HG02852 (cell line): ENCODE results near the gene LHPP.
A peak's percentile ranks its signal among the peaks of the same experiment; 100 is the strongest.

ENCODE experiments used
- ATAC-seq: cut with Tn5 transposase; IDR thresholded peaks from one replicate; pipeline ENCODE4 v1.9.1; 2021; ENCODE audit warnings: mild to moderate bottlenecking, moderate library complexity; ENCODE audit not compliant: unreplicated experiment

The LHPP gene

GRCh38 chr10:124619802-124620490 lies 158.3 kb downstream of the LHPP start:
- ATAC-seq: peak; percentile 46

GRCh38 chr10:124621637-124622036 lies 160.0 kb downstream of the LHPP start:
- no peak for ATAC-seq

DNA sequence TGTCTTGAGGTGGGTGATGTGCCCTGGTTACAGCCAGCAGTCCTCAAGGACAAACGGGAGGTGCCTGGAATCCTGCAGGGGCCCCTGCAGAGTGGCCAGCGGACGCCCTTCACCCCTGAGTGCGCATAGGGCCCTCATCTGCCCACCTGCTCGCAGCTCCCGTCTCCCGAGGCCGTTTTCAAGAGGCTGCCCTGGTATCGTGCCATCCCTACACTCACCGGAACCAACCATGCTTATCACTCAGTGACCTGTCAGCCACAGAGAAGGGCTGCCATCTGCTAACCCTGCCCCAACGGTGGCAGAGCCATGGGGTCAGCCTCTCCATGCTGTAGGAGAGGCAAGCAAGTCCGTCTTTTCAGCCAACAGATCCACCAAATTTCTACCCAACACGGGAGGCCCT lies 160.5 kb downstream of the LHPP start:
- no peak for ATAC-seq

DNA sequence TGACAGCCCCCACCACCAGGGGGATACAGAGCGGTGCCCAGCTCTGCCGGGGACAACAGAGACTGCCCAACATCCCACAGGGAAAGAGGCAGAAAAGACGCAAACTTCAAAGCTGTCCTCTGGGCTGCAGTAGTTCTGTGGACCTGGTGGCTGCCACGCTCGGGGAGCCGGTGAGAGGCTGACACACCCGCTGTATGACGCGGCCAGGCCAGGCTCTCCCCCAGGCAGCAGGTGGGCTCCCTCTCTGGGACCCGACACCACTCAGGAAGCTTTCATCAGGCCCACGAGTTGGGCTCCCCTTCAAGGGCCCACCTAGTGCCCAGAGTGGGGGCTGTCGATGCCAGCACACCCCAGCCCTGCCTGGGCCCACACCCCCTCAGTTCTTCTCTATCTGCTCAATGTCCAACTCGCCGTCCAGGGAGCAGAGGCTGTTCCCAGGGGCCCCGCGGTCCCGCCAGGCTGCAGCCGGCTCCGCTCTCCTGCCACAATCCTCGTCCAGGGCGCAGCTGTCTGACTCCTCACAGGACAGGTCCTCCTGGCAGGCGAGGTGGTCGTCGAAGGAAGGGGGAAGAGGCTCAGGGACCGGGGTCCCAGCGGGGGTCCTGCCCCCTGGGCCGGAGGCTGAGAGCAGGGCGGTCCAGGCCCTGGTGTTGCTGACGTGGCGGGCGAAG lies 161.4 kb downstream of the LHPP start:
- no peak for ATAC-seq

- no peak for ATAC-seq
These were observed 162.4 kb downstream of the LHPP start for GRCh38 chr10:124624006-124624405.

DNA sequence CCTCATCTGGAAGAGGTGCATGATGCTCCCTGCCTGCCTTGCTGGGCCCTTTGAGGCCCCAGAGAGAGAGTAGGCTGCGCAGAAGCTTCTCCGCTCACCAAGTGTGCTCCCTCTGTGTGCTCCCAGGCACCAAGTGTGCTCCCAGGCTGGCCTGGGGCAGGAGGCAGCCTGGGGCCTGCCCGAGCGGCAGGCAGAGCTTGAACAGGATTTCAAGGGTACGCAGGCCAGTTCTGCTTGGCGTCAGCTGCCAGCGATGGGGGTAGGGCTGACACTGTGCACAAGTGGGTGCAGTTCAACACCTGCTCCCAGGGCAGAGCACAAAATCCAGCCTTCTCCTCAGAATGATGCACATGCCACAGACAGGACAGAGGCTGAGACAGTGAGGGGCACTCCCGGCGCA lies 162.8 kb downstream of the LHPP start:
- no peak for ATAC-seq

DNA sequence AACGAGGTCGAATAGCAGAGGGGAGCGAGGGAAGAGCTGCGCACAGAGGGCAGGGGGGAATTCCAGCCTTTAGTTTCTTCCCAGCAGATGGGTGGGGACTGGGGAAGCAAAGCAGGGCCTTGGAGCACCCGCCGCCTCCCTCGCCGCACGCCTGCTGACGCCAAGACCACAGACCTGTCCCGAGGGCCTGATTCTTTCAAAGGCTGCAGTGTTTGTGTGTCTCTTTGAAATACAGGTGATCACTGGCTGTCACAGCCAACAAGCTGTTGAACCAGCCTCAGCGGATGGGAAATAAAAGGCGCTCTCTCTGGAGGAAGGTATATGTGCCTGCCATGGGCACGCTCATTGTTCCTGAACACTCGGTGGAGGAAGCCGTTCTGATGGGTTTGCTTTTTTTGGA lies 163.3 kb downstream of the LHPP start:
- ATAC-seq: no peak

DNA sequence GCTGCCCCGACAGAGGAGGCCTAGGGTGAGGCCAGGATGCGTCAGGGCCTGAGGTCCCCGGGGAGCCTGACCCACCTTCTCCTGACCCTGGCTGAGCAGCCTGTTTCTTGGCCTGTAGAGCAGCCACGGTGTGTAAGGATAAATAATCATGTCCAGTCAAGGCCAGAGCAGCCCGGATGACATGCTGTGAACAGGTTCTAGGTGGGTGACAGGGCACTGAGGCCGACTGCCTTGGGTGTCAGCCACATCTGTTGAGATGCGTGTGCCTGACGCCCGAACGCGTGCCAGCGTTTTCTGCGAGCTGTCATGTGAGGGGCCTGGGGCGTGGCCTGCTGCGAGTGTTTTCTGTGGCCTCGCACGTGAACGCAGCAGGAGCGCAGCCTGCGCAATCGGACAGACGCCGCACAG lies 164.2 kb downstream of the LHPP start:
- ATAC-seq: no peak

DNA sequence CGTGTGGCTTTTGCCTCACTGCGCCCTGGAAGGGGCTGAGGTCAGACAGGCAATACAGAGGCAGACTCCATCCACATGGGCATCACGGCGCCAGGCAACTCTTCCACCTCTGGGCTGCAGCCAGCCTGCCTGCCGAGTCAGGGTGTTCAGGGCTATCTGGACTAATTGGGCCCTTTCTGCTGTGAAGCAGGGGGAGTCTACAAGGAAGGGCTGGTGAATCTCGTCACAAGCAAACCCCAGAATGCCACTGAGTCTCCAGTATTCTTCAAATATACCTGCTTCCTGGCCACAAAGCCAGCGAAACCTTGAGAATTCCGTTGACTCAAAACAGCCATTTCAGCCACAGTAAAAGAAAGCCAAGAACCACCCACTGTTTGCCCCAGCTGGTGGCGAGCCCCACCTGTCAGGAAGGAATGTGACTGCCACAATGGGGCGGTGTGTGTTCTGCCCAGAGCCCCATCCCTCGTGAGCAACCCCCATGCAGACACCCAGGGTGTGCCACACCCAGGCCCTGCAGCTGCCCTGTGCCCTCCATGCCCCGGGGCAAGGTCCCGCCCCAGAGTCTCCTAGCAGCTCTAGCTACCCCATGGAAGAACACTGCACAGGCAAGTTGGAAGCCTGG lies 165.2 kb downstream of the LHPP start:
- ATAC-seq: peak; percentile 76

DNA sequence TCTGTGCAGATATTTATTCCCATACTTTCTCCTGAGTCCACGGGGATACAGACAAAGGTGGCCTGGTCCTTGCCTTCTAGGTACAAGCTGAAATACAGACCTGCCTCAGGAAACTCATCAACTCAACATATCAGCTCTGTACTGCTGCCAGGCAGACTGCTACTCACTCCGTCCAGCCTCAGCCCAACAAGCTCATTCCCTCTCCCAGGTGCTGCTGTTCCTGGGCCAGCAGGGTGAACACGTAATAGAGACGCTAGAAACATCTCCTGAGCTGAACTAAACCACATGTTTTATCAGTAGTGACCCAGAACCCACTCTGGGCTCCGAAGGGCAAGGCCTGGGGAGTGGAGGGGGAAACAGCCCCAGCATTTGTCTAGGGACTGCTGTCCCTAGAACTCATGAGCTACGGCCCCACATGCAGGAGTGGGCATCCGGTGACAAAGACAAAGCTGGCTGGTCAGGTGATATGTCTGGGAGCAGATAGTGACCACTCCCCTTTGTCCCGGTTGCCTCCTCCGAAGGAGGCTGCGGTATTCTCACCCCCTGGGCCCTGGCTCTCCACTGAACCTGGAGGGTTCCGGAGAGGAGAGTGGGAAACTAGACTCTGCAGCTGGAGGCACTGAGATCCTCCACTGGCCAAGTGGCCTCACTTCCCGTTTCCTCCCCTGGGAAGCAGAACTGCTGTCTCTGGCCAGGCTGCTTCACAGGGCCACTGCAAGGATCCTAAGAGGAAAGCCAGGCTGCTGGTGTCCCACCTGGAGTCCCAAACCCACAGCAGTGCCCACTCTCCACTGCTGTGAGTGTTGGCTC lies 166.4 kb downstream of the LHPP start:
- ATAC-seq: no peak

- no peak for ATAC-seq
These were observed 167.0 kb downstream of the LHPP start for GRCh38 chr10:124628676-124629021.

GRCh38 chr10:124629415-124629814 lies 167.8 kb downstream of the LHPP start:
- no peak for ATAC-seq

DNA sequence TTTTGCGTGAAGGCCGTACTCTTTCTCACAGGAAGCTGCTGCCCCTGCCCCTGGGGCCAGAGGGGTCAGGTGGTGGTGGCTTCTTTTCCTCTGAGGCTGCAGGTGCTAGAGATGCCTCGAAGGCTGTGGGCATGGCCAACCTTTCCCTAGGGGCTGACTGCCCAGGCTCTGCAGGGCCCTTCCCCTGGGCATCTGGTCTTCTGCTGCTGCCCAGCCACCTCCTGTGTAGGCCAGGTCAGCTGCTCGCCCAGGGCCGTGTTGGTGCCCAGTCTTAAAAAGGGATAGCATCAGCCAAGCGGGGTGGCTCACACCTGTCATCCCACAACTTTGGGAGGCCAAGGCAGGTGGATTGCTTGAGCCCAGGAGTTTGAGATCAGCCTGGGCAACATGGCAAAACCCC lies 168.2 kb downstream of the LHPP start:
- ATAC-seq: no peak

DNA sequence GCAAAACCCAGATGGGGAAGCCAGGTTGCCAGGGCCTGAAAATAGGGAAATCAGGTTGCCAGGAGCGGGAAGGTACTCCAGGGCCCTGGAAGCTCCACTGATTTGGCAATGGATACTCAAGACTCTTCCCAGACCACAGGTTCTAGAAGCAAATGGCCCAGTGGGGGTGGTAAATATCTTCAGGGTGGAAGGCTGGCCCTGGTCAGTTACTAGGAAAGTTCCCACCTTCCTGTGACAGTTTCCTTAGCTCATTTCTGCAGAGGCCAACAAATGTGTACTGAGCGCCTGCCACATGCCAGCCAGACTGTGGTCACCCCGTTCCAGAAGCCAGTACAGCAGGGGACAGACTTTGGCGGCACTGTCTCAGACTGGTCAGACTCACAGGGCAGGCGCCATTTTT lies 168.9 kb downstream of the LHPP start:
- ATAC-seq: no peak

DNA sequence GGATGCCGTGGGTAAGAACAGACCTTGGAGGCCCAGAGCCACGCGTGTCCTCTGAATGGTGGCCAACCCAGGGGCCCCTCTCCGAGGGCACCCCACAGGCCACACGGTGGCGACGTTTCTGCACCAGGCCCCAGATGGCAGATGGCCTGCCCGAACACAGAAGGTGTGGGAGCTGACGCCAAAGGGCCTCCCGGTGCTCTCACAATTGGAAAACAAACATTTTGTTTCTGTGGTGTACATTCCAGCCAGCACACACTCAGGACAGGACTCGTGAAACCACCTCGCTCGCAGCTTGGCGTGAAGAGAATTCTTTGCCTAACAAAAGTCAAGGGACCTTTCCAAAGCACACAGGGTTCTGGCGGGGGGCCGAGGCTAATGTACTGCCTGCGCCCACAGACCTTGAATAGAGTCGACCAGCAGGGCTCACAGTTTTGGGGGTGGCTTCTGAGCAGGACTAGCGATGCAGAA lies 170.5 kb downstream of the LHPP start:
- ATAC-seq: no peak

GRCh38 chr10:124632566-124632965 lies 170.9 kb downstream of the LHPP start:
- no peak for ATAC-seq

GRCh38 chr10:124636271-124636995 lies 174.8 kb downstream of the LHPP start:
- no peak for ATAC-seq

- no peak for ATAC-seq
These were observed 175.6 kb downstream of the LHPP start for GRCh38 chr10:124637091-124637700.

DNA sequence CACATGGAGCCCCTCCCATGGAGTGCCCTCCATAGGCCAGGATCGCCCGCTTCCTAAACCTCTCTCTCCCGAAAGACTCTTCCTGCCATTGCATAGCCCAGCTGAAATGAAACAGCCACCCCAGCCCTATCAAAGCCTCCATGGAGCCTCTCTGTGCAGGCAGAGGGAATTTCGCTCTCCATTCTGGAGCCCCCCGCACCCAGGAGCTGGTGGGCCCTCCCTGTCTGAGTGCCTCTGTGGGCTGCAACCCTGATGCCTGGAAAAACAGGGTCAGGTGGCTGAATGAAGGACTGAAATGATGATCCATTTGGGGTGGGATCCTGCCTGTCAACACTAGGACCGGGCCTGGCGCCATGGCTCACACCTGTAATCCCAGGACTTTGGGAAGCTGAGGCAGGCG lies 176.1 kb downstream of the LHPP start:
- no peak for ATAC-seq

- ATAC-seq: no peak
These were observed 177.6 kb downstream of the LHPP start for GRCh38 chr10:124639206-124639605.
